Transverse colon (tissue), 4 donors: ENCODE results near the gene DTD1. TPM values are rescaled to one million over a fixed set of nuclear protein-coding genes. Genes with fewer than 3 reads are reported as not detected.

ENCODE experiments used
- DNase-seq: peaks from one replicate; pipeline ENCODE4 v3.0.0-alpha.2; 2019
- H3K27ac ChIP-seq, 4 donors: fragments of 200-600 bp; sonication (generic); 2 replicates each; pipeline ENCODE4 v1.5.1; 2016 to 2018; ENCODE audit warnings: inconsistent platforms in 4 of 4
- H3K27me3 ChIP-seq: fragments of 200-600 bp; sonication (generic); 2 replicates; pipeline ENCODE4 v1.5.1; 2017; ENCODE audit warnings: inconsistent platforms
- H3K36me3 ChIP-seq, 4 donors: fragments of 200-600 bp; sonication (generic); 2 replicates each; pipeline ENCODE4 v1.5.1; 2017 to 2019; ENCODE audit warnings: inconsistent platforms in 4 of 4
- H3K4me1 ChIP-seq, 4 donors: fragments of 200-600 bp; sonication (generic); 2 replicates each; pipeline ENCODE4 v1.5.1; 2017 to 2020; ENCODE audit warnings: inconsistent platforms in 4 of 4
- H3K4me3 ChIP-seq, 4 donors: fragments of 200-600 bp; sonication (generic); 1 replicate in 1 of 4; 2 replicates in 3 of 4; pipeline versions ENCODE4 v1.5.1 to v1.6.1; 2017 to 2019; ENCODE audit warnings: inconsistent platforms in 4 of 4
- H3K9me3 ChIP-seq, 2 donors: fragments of 200-600 bp; sonication (generic); 2 replicates each; pipeline ENCODE4 v1.5.1; 2017 to 2019; ENCODE audit warnings: inconsistent platforms in 2 of 2
- EP300 ChIP-seq: sonication (generic); formaldehyde crosslinking; IDR thresholded peaks from one replicate; pipeline ENCODE4 v1.6.1; 2017; ENCODE audit warnings: antibody characterized with exemption, low read depth
- POLR2A ChIP-seq: fragments of 450-650 bp; IDR thresholded peaks from one replicate; pipeline ENCODE4 v1.6.1; 2016; ENCODE audit warnings: antibody characterized with exemption, mild to moderate bottlenecking, moderate library complexity
- POLR2AphosphoS5 ChIP-seq, 3 donors: sonication (generic); formaldehyde crosslinking; IDR thresholded peaks; one replicate each; pipeline ENCODE4 v1.6.1; 2016; ENCODE audit warnings: antibody characterized with exemption in 3 of 3
- WGBS, 2 donors: methylation state at CpG; one replicate each; pipeline ENCODE4 v1.1.5; 2018; ENCODE audit warnings: low coverage in 1 of 2; 5-methylcytosine and 5-hydroxymethylcytosine counted together
- in situ Hi-C, 4 donors: fragments of 200-750 bp; cut with MboI; loops; one replicate each; pipeline versions ENCODE4 v1.15.0 to v1.15.1; 2017; ENCODE audit warnings: low sequenced_read_pairs in 3 of 4, low pct_ligation_motif_present in 1 of 4, low pct_unique_long_range_greater_than_20kb in 1 of 4
- intact Hi-C: fragments of 100-400 bp; cut with DNase I; formaldehyde crosslinking; loops from one replicate; pipeline ENCODE4 v1.15.1; 2023; ENCODE audit warnings: low total_unique reads
- total RNA-seq, 4 donors: library from RNA; depleted of rRNA; stranded (reverse); fragments of >200 nt; gene quantifications; one replicate each; pipeline ENCODE4 v1.1.0, GENCODE V29; 2016
- TF ChIP-seq, protein P1 (sequence below), 5 experiments: fragments of 200-600 bp in 3 of 5; fragments of 450-650 bp in 2 of 5; sonication (generic) in 3 of 5; IDR thresholded peaks; 1 replicate in 2 of 5; 2 replicates in 3 of 5; pipeline ENCODE4 v1.5.1; 2016 to 2017; ENCODE audit warnings: antibody characterized with exemption in 5 of 5, inconsistent platforms in 3 of 5, mild to moderate bottlenecking in 2 of 5, moderate library complexity in 1 of 5

DTD1 gene
- total RNA-seq, 4 donors from 2014 or later: 3.7 to 17.6 (median 9.8) TPM

DNA sequence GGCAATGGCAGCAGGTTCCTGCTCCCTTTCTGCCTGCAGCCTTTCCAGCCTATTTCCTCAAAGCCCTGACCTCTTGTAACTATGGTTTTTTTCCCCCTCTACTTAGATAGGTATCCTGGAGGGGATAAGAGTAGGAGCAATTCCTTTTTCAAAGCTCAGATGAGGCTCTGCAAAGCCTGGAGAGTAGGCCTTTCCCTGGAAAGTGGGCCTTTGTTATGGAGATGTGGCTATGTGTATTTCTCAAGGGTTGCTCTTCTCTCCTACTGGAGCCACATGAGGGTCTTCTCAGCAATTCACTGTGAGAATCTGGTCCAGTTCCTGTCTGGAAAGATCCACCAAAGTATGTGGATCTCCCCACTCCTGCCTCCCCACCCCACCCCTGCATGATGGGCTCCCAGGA is 96.0 kb downstream of the DTD1 start:
- Histone ChIP-seq H3K36me3 (no peaks in the 10 kb centered on the region), H3K27me3 (no peaks in the 10 kb centered on the region), H3K4me1 (peaks cover 0 to 5% (median 2%) of the 10 kb centered on the region in 4 donors), H3K4me3 (no peak overlapping the region), H3K27ac (no peak overlapping the region), H3K9me3 (no peaks in the 10 kb centered on the region)
- DNase-seq: no peak
- intact Hi-C loops: no loop called here
- in situ Hi-C loops: no loop called here
- TF ChIP-seq EP300: no peak
- TF ChIP-seq, protein P1, sequence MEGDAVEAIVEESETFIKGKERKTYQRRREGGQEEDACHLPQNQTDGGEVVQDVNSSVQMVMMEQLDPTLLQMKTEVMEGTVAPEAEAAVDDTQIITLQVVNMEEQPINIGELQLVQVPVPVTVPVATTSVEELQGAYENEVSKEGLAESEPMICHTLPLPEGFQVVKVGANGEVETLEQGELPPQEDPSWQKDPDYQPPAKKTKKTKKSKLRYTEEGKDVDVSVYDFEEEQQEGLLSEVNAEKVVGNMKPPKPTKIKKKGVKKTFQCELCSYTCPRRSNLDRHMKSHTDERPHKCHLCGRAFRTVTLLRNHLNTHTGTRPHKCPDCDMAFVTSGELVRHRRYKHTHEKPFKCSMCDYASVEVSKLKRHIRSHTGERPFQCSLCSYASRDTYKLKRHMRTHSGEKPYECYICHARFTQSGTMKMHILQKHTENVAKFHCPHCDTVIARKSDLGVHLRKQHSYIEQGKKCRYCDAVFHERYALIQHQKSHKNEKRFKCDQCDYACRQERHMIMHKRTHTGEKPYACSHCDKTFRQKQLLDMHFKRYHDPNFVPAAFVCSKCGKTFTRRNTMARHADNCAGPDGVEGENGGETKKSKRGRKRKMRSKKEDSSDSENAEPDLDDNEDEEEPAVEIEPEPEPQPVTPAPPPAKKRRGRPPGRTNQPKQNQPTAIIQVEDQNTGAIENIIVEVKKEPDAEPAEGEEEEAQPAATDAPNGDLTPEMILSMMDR (IDR thresholded peaks at IDR 0.05): no peak

DNA sequence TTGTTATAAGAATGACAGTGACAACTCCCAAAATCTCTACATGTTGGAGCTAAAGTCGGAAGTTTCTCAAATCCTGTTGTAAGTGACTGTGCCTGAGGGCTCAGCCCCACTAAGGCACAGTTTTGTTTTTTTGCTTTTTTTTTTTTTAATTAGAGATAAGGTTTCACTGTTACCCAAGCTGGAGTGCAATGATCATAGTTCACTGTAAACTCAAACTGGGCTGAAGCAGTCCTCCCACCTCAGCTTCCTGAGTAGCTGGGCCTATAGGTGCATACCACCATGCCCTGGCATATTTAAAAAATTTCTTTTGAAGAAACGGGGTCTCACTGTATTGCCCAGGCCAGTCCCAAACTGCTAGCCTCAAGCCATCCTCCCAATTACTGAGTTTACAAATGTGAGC is 96.9 kb downstream of the DTD1 start:
- no peaks in the 10 kb centered on the region for H3K9me3 ChIP-seq
- in situ Hi-C loops (no loop called here), intact Hi-C loops (no loop called here)
- no peaks in the 10 kb centered on the region for H3K27me3 ChIP-seq
- no peaks in the 10 kb centered on the region for H3K36me3 ChIP-seq
- H3K4me3 ChIP-seq: no peak overlapping the region
- no peak for DNase-seq
- H3K4me1 ChIP-seq: peaks cover 0 to 5% (median 2%) of the 10 kb centered on the region in 4 donors
- TF ChIP-seq EP300 (no peak), POLR2AphosphoS5 (IDR thresholded peaks at IDR 0.05) (no peak), POLR2A (no peak)
- TF ChIP-seq, protein P1 (IDR thresholded peaks at IDR 0.05): no peak
- WGBS, 2 donors: 76 to 96% methylated on average over 2 of the region's 2 CpGs
- no peak overlapping the region for H3K27ac ChIP-seq

DNA sequence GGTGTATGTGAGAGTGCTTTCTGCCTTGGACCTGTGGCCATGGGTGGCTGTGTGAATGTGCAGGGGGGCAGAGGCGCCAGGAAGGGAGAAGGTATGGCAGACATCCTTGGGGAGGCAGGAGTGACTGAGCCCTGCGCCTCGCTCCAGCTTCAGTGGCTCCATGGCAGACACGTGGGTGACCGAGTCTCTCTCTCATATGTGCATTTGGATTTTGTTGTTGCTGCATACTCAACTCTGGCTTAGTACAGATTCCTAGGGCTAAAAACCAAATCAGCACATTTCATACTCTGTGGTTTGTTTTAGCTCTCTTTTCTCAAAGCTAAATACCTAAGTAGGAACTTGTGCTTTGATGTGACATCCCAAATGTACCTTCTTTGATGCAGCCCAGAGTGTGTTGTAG is 97.6 kb downstream of the DTD1 start:
- DNase-seq: no peak
- 60 to 98% methylated on average over 2 to 5 of the region's 5 CpGs for WGBS, 2 donors
- H3K36me3 ChIP-seq: no peaks in the 10 kb centered on the region
- H3K27ac ChIP-seq: no peak overlapping the region
- H3K4me1 ChIP-seq: peaks cover 0 to 5% (median 2%) of the 10 kb centered on the region in 4 donors
- no peaks in the 10 kb centered on the region for H3K9me3 ChIP-seq
- H3K4me3 ChIP-seq: no peak overlapping the region
- intact Hi-C loops (no loop called here), in situ Hi-C loops (no loop called here)
- no peaks in the 10 kb centered on the region for H3K27me3 ChIP-seq
- no peak for TF ChIP-seq EP300
- TF ChIP-seq, protein P1 (IDR thresholded peaks at IDR 0.05): no peak
- TF ChIP-seq POLR2A: no peak
- no peak for TF ChIP-seq POLR2AphosphoS5 (IDR thresholded peaks at IDR 0.05)

DNA sequence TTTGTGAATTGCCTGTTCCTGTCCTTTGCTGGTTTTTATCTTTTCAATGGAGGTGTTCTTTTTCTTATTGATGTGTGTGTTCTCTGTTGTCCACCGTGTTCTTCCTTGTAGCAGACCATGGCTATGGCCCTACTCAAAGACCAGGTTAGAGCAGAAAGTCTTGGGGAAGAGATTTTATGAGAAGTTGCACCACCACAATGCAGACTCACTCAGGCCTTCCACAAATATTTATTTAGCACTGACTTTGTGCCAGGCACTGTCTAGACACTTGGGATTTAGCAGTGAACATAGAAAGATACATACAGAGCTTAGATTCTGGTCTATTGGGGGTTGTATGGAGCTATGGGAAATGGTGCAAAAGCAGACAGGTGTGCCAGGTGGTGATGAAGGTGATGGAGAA is 98.8 kb downstream of the DTD1 start:
- intact Hi-C loops (no loop called here), in situ Hi-C loops (no loop called here)
- peaks cover 0 to 5% (median 3%) of the 10 kb centered on the region in 4 donors for H3K4me1 ChIP-seq
- WGBS, 2 donors: 41 to 50% methylated on average over 1 of the region's 1 CpG
- no peaks in the 10 kb centered on the region for H3K9me3 ChIP-seq
- no peak overlapping the region for H3K4me3 ChIP-seq
- H3K27ac ChIP-seq: no peak overlapping the region
- H3K27me3 ChIP-seq: no peaks in the 10 kb centered on the region
- no peaks in the 10 kb centered on the region for H3K36me3 ChIP-seq
- no peak for DNase-seq
- TF ChIP-seq EP300 (no peak), POLR2AphosphoS5 (IDR thresholded peaks at IDR 0.05) (no peak), POLR2A (no peak)
- TF ChIP-seq, protein P1 (IDR thresholded peaks at IDR 0.05): no peak
